Caco-2 (cell line): ENCODE data around the gene MRAS. TPM values are rescaled to one million over a fixed set of nuclear protein-coding genes. Genes with fewer than 3 reads are reported as not detected.

Experiments
- BruUV-seq: library from RNA; stranded (reverse); fragments of 400-500 nt; replicated peaks from 2 replicates; lab custom pipeline; 2021; lab: Mats Ljungman, UMichigan
- CTCF ChIA-PET: fragments of 300-600 bp; sonication (Branson Sonifier 250); formaldehyde crosslinking; loops from one replicate; lab custom pipeline; 2022; ENCODE audit warnings: antibody characterized with exemption; lab: Charles Lee
- POLR2A ChIA-PET: fragments of 300-600 bp; sonication (Branson Sonifier 250); formaldehyde crosslinking; loops from one replicate; lab custom pipeline; 2022; ENCODE audit warnings: antibody characterized with exemption; lab: Charles Lee
- DNase-seq, 2 experiments: peaks; one replicate each; pipeline versions ENCODE4 v3.0.0 to v3.0.0-alpha.2; 2020 to 2022
- H3K27me3 ChIP-seq: replicated peaks from 2 replicates; pipeline ENCODE4 v1.6.0; 2011; ENCODE audit warnings: low read length; ENCODE audit not compliant: control insufficient read depth, insufficient read depth
- H3K36me3 ChIP-seq: 2 replicates; pipeline ENCODE4 v1.5.1; 2011; ENCODE audit warnings: low read length; ENCODE audit not compliant: control insufficient read depth, insufficient read depth
- H3K4me1 ChIP-seq: fragments of 250-450 bp; sonication (Bioruptor Pico); 2 replicates; pipeline ENCODE4 v1.5.1; 2020; ENCODE audit warnings: mild to moderate bottlenecking
- H3K4me3 ChIP-seq: 2 replicates; pipeline ENCODE4 v1.5.1; 2011; ENCODE audit warnings: low read depth, mild to moderate bottlenecking, control low read depth, low read length
- H3K9me3 ChIP-seq: fragments of 250-450 bp; sonication (Bioruptor Pico); 2 replicates; pipeline ENCODE4 v1.5.1; 2020; ENCODE audit warnings: mild to moderate bottlenecking, moderate library complexity
- H3K27ac Mint-ChIP-seq: one replicate; pipeline ENCODE4 v1.8.0; 2022; ENCODE audit warnings: mixed read lengths; ENCODE audit not compliant: unreplicated experiment
- H3K27me3 Mint-ChIP-seq: one replicate; pipeline ENCODE4 v1.8.0; 2022; ENCODE audit warnings: mixed read lengths; ENCODE audit not compliant: insufficient read depth, unreplicated experiment
- H3K36me3 Mint-ChIP-seq: one replicate; pipeline ENCODE4 v1.8.0; 2022; ENCODE audit warnings: mild to moderate bottlenecking, mixed read lengths; ENCODE audit not compliant: insufficient read depth, unreplicated experiment
- H3K4me1 Mint-ChIP-seq: one replicate; pipeline ENCODE4 v1.8.0; 2022; ENCODE audit warnings: low read depth, mixed read lengths; ENCODE audit not compliant: unreplicated experiment
- H3K4me3 Mint-ChIP-seq: one replicate; pipeline ENCODE4 v1.8.0; 2022; ENCODE audit warnings: mild to moderate bottlenecking, moderate library complexity, mixed read lengths; ENCODE audit not compliant: unreplicated experiment
- H3K9me3 Mint-ChIP-seq: one replicate; pipeline ENCODE4 v1.8.0; 2022; ENCODE audit warnings: mixed read lengths; ENCODE audit not compliant: unreplicated experiment
- intact Hi-C: fragments of 100-400 bp; cut with micrococcal nuclease; formaldehyde crosslinking; loops from one replicate; pipeline ENCODE4 v1.10.0; 2022; ENCODE audit not compliant: unreplicated experiment
- total RNA-seq: library from RNA; stranded (reverse); gene quantifications from 2 replicates; pipeline ENCODE4 v1.2.3, GENCODE V29; 2022
- TF ChIP-seq, protein P1 (sequence below), 2 experiments: fragments of 200-600 bp in 1 of 2; IDR thresholded peaks; 1 replicate in 1 of 2; 2 replicates in 1 of 2; pipeline versions ENCODE4 v1.5.1 to v1.8.0; 2011 to 2022; ENCODE audit warnings: antibody characterized with exemption in 1 of 2, control low read depth in 1 of 2, inconsistent platforms in 1 of 2, low read depth in 1 of 2, low read length in 1 of 2, mild to moderate bottlenecking in 1 of 2, moderate library complexity in 1 of 2; ENCODE audit not compliant: insufficient read depth in 1 of 2, severe bottlenecking in 1 of 2, unreplicated experiment in 1 of 2

The MRAS gene
- total RNA-seq, 1 experiment from 2014 or later = 11.4 TPM

DNA sequence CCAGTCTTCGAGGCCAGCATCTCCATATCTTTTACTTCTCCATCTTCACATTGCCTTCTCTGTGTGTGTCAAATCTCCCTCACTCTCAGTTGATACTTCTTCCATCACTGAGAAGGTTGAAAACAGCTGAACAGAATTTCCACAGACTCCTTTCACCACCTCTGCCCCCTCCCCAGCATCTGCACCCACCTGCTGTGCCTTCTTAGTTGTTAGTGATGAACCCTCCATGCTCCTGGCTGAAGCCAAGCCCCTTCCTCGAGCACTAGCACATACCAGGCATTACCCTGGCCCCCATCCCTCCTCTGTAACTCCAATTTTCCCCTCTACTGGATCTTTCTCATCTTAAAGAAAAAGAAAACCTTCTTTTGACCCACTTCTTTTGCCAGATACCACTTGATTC is 58.2 kb downstream of the MRAS start:
- H3K27me3 Mint-ChIP-seq = no peaks in the 10 kb centered on the region
- TF ChIP-seq, protein P1, sequence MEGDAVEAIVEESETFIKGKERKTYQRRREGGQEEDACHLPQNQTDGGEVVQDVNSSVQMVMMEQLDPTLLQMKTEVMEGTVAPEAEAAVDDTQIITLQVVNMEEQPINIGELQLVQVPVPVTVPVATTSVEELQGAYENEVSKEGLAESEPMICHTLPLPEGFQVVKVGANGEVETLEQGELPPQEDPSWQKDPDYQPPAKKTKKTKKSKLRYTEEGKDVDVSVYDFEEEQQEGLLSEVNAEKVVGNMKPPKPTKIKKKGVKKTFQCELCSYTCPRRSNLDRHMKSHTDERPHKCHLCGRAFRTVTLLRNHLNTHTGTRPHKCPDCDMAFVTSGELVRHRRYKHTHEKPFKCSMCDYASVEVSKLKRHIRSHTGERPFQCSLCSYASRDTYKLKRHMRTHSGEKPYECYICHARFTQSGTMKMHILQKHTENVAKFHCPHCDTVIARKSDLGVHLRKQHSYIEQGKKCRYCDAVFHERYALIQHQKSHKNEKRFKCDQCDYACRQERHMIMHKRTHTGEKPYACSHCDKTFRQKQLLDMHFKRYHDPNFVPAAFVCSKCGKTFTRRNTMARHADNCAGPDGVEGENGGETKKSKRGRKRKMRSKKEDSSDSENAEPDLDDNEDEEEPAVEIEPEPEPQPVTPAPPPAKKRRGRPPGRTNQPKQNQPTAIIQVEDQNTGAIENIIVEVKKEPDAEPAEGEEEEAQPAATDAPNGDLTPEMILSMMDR (IDR thresholded peaks at IDR 0.05; ENCODE audit: insufficient read depth in 1 of 2, low read depth in 1 of 2, low read length in 1 of 2, severe bottlenecking in 1 of 2, unreplicated experiment in 1 of 2) = no peak
- no peaks in the 10 kb centered on the region for H3K4me1 ChIP-seq
- BruUV-seq = no TSS peak
- no peak overlapping the region for H3K4me3 ChIP-seq
- H3K36me3 Mint-ChIP-seq = no peaks in the 10 kb centered on the region
- H3K4me3 Mint-ChIP-seq = no peak overlapping the region
- H3K4me1 Mint-ChIP-seq = peaks cover 7% of the 10 kb centered on the region
- no peaks in the 10 kb centered on the region for H3K9me3 ChIP-seq
- DNase-seq = no peak
- ChIA-PET CTCF (no interaction called here), POLR2A (no interaction called here)
- no peaks in the 10 kb centered on the region for H3K36me3 ChIP-seq
- H3K27me3 ChIP-seq = no peaks in the 10 kb centered on the region
- H3K27ac Mint-ChIP-seq = no peak overlapping the region
- intact Hi-C loops = no loop called here
- no peaks in the 10 kb centered on the region for H3K9me3 Mint-ChIP-seq

DNA sequence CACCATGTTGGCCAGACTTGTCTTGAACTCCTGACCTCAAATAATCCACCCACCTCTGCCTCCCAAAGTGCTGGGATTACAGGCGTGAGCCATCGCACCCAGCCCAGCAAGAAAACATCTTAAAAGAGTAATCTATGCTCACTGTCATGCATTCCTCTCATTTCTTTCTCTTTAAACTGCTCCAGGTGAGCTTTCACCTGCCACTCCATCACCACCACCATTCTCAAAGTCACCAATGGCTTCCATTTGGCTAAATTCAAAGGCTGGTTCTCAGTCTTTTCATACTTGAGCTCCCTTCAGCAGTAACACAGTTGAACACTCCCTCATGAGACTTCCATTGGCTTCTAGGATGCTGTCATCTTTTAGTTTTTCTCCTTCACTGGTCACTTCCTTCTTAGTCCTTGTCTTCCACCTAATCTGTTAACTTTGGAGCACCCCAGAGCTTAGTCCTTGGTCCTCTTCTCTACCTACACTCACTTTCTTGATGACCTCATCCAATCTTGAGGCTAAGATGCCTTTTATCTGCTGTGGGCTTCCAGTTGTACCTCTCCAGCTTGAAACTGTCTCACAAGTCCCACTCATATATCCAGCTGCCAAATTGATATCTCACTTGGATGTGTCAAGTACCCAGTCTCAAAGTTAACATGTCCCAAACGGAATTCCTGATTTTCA is 59.0 kb downstream of the MRAS start:
- H3K4me1 Mint-ChIP-seq = peaks cover 7% of the 10 kb centered on the region
- POLR2A ChIA-PET = no interaction called here
- TF ChIP-seq, protein P1 (IDR thresholded peaks at IDR 0.05; ENCODE audit: insufficient read depth in 1 of 2, low read depth in 1 of 2, low read length in 1 of 2, severe bottlenecking in 1 of 2, unreplicated experiment in 1 of 2) = no peak
- Histone ChIP-seq H3K27me3 (no peaks in the 10 kb centered on the region), H3K9me3 (no peaks in the 10 kb centered on the region), H3K4me3 (no peak overlapping the region), H3K4me1 (no peaks in the 10 kb centered on the region), H3K36me3 (no peaks in the 10 kb centered on the region)
- DNase-seq = no peak
- H3K4me3 Mint-ChIP-seq = no peak overlapping the region
- H3K36me3 Mint-ChIP-seq = no peaks in the 10 kb centered on the region
- intact Hi-C loops = no loop called here
- CTCF ChIA-PET = no interaction called here
- H3K27me3 Mint-ChIP-seq = no peaks in the 10 kb centered on the region
- H3K27ac Mint-ChIP-seq = no peak overlapping the region
- BruUV-seq = no TSS peak
- H3K9me3 Mint-ChIP-seq = no peaks in the 10 kb centered on the region

DNA sequence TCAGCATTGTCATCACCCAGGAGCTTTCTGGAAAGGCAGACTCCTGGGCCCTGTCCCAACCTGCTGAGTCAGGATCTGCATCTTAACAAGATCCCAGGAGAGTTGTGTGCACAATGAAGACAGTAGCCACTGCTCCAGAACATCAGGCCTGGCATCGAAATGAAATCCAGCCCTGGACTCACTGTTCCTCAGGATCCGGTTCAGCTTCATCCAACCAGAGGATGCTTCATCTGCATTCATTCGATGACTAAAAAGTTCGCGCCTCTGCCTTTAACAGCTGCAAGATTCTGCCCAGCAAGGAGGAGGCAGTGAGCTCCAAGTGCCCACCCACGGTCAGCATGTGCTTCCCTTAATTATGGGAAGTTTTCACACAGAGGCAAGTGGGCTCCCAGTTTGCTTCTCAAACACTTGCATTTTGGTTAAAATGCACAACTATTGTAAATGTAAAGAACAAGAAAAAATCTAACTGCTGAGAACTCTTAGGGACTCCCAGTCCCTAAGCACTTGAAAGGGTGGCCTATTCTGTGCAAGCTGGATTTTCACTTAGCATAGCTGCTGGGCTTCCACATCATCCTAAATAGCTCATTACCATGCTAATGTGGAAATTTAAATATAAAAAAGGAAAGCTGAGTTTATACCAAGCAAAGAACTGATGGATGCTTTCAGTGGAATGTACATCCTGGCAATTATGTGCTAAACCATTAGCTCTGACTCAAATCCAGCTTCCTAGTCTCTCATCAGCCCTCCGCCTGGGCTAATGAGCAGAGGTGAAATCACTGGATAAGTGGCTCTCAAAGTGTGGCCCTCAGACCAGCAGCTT is 60.6 kb downstream of the MRAS start:
- intact Hi-C loops = no loop called here
- no peak for DNase-seq
- peaks cover 7% of the 10 kb centered on the region for H3K4me1 Mint-ChIP-seq
- no peaks in the 10 kb centered on the region for H3K36me3 ChIP-seq
- H3K27me3 ChIP-seq = no peaks in the 10 kb centered on the region
- no peaks in the 10 kb centered on the region for H3K9me3 Mint-ChIP-seq
- TF ChIP-seq, protein P1 (IDR thresholded peaks at IDR 0.05; ENCODE audit: insufficient read depth in 1 of 2, low read depth in 1 of 2, low read length in 1 of 2, severe bottlenecking in 1 of 2, unreplicated experiment in 1 of 2) = no peak
- no peaks in the 10 kb centered on the region for H3K27me3 Mint-ChIP-seq
- no peak overlapping the region for H3K4me3 Mint-ChIP-seq
- ChIA-PET POLR2A (no interaction called here), CTCF (interaction anchor here (1.3 kb wide), 1 partner anchor 9 kb away, joined by 7 read pairs; no protein-coding TSS in a partner anchor)
- BruUV-seq = no TSS peak
- no peaks in the 10 kb centered on the region for H3K9me3 ChIP-seq
- no peak overlapping the region for H3K4me3 ChIP-seq
- H3K4me1 ChIP-seq = no peaks in the 10 kb centered on the region
- H3K27ac Mint-ChIP-seq = no peak overlapping the region
- H3K36me3 Mint-ChIP-seq = no peaks in the 10 kb centered on the region
